Measurements from ENCODE around the gene PRR36.

DNA sequence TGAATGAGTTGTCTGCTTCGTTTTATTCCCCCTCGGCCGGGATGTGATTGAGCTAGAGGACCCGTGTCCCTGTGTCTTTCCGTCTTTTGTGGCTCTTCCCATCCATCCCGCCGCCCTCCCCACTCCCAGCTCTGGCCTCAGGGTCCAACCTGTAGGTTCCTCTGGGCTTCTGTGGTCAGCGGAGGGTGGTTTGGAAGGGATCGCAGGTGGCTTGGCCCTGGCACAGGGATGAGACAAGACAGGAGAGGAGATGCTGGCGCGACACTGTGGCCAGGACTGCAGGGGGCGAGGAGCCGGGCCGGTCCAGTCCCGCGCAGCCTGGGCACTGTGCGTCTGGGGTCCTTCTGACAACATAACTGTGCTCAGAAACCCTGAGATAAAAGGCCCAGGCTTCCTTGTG is 42.2 kb downstream of the PRR36 start:
- TF ChIP-seq POLR2A (IDR thresholded peaks at IDR 0.05), result no peak
- TF ChIP-seq, protein P1, sequence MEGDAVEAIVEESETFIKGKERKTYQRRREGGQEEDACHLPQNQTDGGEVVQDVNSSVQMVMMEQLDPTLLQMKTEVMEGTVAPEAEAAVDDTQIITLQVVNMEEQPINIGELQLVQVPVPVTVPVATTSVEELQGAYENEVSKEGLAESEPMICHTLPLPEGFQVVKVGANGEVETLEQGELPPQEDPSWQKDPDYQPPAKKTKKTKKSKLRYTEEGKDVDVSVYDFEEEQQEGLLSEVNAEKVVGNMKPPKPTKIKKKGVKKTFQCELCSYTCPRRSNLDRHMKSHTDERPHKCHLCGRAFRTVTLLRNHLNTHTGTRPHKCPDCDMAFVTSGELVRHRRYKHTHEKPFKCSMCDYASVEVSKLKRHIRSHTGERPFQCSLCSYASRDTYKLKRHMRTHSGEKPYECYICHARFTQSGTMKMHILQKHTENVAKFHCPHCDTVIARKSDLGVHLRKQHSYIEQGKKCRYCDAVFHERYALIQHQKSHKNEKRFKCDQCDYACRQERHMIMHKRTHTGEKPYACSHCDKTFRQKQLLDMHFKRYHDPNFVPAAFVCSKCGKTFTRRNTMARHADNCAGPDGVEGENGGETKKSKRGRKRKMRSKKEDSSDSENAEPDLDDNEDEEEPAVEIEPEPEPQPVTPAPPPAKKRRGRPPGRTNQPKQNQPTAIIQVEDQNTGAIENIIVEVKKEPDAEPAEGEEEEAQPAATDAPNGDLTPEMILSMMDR (IDR thresholded peaks at IDR 0.05), result no peak
- TF ChIP-seq POLR2AphosphoS5 (IDR thresholded peaks at IDR 0.05), result no peak

Measured in prostate gland (tissue), 2 donors.